GM19240 (cell line): ENCODE data around the gene NGDN.
"Not testable (repeated sequence)": the region's sequence is repeated elsewhere in the genome, so short reads cannot be mapped to it uniquely, and the experiment has no call there.

Experiments
- DNase-seq: peaks from one replicate; pipeline ENCODE4 v3.0.0; 2011; ENCODE audit warnings: low spot score; ENCODE audit not compliant: insufficient read length

The NGDN gene

GRCh38 chr14:23438101-23438971, 31.2 kb upstream of the NGDN start:
- DNase-seq = no peak

- no peak for DNase-seq
Measured at GRCh38 chr14:23439107-23439835, 30.2 kb upstream of the NGDN start.

GRCh38 chr14:23441076-23441475, 28.4 kb upstream of the NGDN start:
- no peak for DNase-seq

GRCh38 chr14:23442721-23443356, 26.7 kb upstream of the NGDN start:
- no peak for DNase-seq

GRCh38 chr14:23443411-23443812, 26.1 kb upstream of the NGDN start:
- DNase-seq = no peak

- no peak for DNase-seq
Measured at GRCh38 chr14:23443881-23444280, 25.6 kb upstream of the NGDN start.

GRCh38 chr14:23444314-23444713, 25.2 kb upstream of the NGDN start:
- no peak for DNase-seq

- no peak for DNase-seq
Measured at GRCh38 chr14:23445773-23446172, 23.7 kb upstream of the NGDN start.

GRCh38 chr14:23446291-23446851, 23.1 kb upstream of the NGDN start:
- no peak for DNase-seq

GRCh38 chr14:23447361-23448350, 21.8 kb upstream of the NGDN start:
- no peak for DNase-seq

- no peak for DNase-seq
Measured at GRCh38 chr14:23449314-23449713, 20.2 kb upstream of the NGDN start.

- no peak for DNase-seq
Measured at GRCh38 chr14:23450379-23450778, 19.1 kb upstream of the NGDN start.

- DNase-seq = no peak
Measured at GRCh38 chr14:23452237-23452636, 17.3 kb upstream of the NGDN start.

GRCh38 chr14:23454445-23454856, 15.1 kb upstream of the NGDN start:
- no peak for DNase-seq

- DNase-seq = not testable (repeated sequence)
Measured at GRCh38 chr14:23456883-23457586, 12.5 kb upstream of the NGDN start.

- DNase-seq = no peak
Measured at GRCh38 chr14:23457587-23458445, 11.7 kb upstream of the NGDN start.

GRCh38 chr14:23460960-23461359, 8.5 kb upstream of the NGDN start:
- DNase-seq = no peak

GRCh38 chr14:23464700-23465099, 4.8 kb upstream of the NGDN start:
- DNase-seq = no peak

- no peak for DNase-seq
Measured at GRCh38 chr14:23465261-23465660, 4.2 kb upstream of the NGDN start.
